RWPE2 (cell line): ENCODE results near the gene SUCO.

Experiments
- ATAC-seq: fragments of 200-7000 bp; cut with Tn5 transposase; 3 replicates; pipeline ENCODE4 v1.9.1; 2021; ENCODE audit warnings: low read depth
- DNase-seq: peaks from one replicate; pipeline ENCODE4 v3.0.0-alpha.2; 2020; ENCODE audit warnings: low spot score
- H3K27ac ChIP-seq: fragments of 450-650 bp; 2 replicates; pipeline ENCODE4 v1.5.1; 2017; ENCODE audit warnings: mild to moderate bottlenecking; ENCODE audit not compliant: poor library complexity, severe bottlenecking
- H3K27me3 ChIP-seq: fragments of 250-450 bp; sonication (Bioruptor Pico); 2 replicates; pipeline ENCODE4 v1.5.1; 2021; ENCODE audit warnings: mild to moderate bottlenecking, moderate library complexity; ENCODE audit not compliant: insufficient read depth, poor library complexity, severe bottlenecking
- H3K36me3 ChIP-seq: fragments of 250-450 bp; sonication (Bioruptor Pico); 2 replicates; pipeline ENCODE4 v1.5.1; 2020; ENCODE audit warnings: low read depth, mild to moderate bottlenecking, moderate library complexity
- H3K4me1 ChIP-seq: fragments of 250-450 bp; sonication (Bioruptor Pico); 2 replicates; pipeline ENCODE4 v1.5.1; 2021; ENCODE audit warnings: mild to moderate bottlenecking, moderate library complexity; ENCODE audit not compliant: insufficient read depth, poor library complexity, severe bottlenecking
- H3K4me3 ChIP-seq: fragments of 250-450 bp; sonication (Bioruptor Pico); 2 replicates; pipeline ENCODE4 v1.5.1; 2021; ENCODE audit warnings: mild to moderate bottlenecking, moderate library complexity; ENCODE audit not compliant: severe bottlenecking
- H3K9me3 ChIP-seq: fragments of 250-450 bp; sonication (Bioruptor Pico); 2 replicates; pipeline ENCODE4 v1.5.1; 2021; ENCODE audit warnings: mild to moderate bottlenecking, moderate library complexity; ENCODE audit not compliant: severe bottlenecking
- CTCF ChIP-seq: fragments of 450-650 bp; IDR thresholded peaks from one replicate; pipeline ENCODE4 v1.5.1; 2017; ENCODE audit warnings: mild to moderate bottlenecking, moderate library complexity; ENCODE audit not compliant: poor library complexity, severe bottlenecking

Gene SUCO

DNA sequence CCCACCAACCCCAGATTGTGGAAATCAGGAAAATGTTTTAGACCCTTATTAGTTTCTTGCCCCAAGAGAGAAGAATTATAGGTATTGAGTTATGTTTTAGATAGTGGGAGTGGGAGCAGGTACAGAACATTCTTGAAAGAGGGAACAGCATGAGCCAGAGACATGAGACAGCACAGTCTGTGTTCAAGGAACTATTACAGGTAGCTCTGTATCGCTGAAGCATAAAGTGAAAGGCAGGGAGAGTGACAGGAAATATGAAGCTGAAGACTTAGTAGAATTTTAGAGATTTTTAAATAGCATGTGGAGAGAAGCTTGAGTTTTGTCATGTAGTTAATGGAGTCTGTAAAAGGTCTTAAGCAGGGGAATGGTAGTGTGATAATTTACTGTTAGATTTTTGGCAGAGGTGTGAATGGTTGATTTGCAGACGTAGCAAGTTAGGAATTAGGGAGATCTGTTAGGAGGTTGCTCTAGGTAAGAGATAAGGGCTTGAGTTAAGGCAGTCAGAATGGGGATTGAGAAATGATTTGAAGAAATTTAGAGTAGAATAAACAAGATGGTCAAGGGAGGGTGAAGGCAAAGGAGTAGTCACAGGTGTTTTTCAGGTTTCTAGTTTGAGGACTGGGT, 11.6 kb downstream of the SUCO start:
- Histone ChIP-seq H3K4me1 (peaks cover 9% of the 10 kb centered on the region), H3K36me3 (0 out of 2 replicates have a peak, but pooled peaks cover 3% of the 10 kb centered on the region), H3K9me3 (no peaks in the 10 kb centered on the region), H3K27me3 (no peaks in the 10 kb centered on the region), H3K4me3 (no peak overlapping the region), H3K27ac (no peak overlapping the region)
- TF ChIP-seq CTCF = no peak
- DNase-seq (no peak), ATAC-seq (no peak)

DNA sequence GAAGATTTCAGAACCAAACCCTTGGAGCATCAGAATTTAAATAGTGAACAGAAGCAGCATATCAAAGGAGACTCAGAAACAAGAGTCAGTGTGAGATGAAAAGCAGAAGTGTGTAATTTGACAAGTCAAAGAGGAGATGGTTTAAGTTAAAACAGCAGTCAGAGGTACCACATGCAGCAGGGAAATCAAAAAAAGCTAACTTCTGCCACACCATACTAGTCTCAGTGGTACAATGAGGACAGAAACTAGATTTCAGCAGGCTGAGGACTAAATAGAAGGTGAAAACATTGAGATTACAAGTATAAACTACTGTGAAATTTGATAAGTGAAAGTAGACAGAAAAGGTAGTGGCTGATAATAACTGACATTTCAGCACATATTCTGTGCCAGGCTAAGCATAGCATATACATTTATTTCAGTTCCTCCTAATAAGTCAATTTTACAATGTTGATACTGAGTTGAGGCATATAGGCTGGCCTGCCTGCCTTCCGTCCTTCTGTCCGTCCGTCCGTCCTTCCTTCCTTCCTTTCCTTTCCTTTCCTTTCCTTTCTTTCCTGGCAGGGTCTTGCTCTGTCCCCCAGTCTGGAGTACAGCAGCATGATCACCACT, 12.6 kb downstream of the SUCO start:
- Histone ChIP-seq H3K36me3 (0 out of 2 replicates have a peak, but pooled peaks cover 3% of the 10 kb centered on the region), H3K9me3 (no peaks in the 10 kb centered on the region), H3K27me3 (no peaks in the 10 kb centered on the region), H3K4me3 (no peak overlapping the region), H3K27ac (no peak overlapping the region), H3K4me1 (peaks cover 9% of the 10 kb centered on the region)
- DNase-seq = no peak
- no peak for TF ChIP-seq CTCF
- ATAC-seq = no peak

DNA sequence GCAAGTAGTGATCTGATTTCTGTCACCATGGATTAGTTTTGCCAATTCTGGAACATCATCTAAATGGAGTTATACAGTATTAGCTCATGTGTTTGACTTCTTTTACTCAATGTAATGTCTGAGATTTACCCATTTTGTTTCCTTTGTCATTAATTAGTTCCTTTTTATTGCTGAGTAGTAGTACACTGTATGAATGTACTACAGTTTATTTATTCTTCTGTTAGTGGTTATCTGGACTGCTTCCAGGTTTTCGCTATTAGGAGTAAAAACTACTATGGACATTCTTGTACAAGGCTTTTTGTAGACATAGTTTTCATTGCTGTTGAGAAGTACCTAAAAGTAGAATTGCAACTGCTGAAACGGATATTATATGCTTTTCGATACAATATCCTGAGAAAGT, 14.1 kb downstream of the SUCO start:
- TF ChIP-seq CTCF = no peak
- peaks cover 9% of the 10 kb centered on the region for H3K4me1 ChIP-seq

DNA sequence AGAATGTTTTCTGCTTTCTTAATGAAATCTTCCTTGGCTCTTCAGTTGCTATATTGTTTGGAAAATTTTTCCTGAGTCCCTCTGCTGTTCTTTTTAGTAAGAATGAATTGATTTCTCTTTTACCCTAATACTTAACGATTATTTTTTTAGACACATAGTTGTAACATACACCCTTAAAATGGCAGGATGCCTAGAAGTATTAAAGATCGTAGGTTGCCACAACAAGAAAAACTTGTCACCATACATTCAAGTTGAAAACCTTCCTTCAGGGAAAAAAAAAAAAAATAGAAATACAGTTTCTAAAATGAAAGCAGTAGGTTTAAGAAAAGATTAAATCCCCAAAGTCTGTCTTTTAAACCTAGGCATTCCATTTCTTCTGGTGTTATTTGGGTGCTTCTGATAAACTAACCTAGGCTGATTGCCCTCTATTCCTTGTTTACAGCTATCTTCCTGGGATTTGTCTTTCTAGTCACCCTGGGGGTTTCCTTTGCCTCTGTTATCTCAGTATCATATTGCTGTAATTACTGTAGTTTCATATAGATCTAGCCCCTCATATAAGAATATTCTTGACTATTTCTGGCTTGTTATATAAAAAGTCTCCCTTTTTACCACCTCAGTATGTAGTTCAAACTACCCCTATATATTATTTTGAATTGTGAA, 16.8 kb downstream of the SUCO start:
- no peak for DNase-seq
- Histone ChIP-seq H3K4me3 (no peak overlapping the region), H3K36me3 (peaks cover 4% of the 10 kb centered on the region), H3K27me3 (no peaks in the 10 kb centered on the region), H3K27ac (no peak overlapping the region), H3K9me3 (no peaks in the 10 kb centered on the region), H3K4me1 (peaks cover 9% of the 10 kb centered on the region)
- no peak for TF ChIP-seq CTCF
- no peak for ATAC-seq

More for the DNA sequence above, 14.1 kb downstream of the SUCO start:
- no peak for DNase-seq
- Histone ChIP-seq H3K9me3 (no peaks in the 10 kb centered on the region), H3K4me3 (no peak overlapping the region), H3K27ac (no peak overlapping the region), H3K36me3 (no peaks in the 10 kb centered on the region; the same call in 1 of the 2 replicates), H3K27me3 (no peaks in the 10 kb centered on the region)
- no peak for ATAC-seq
